H1 (cell line): ENCODE measurements around the gene DCK. TPM values are rescaled to one million over a fixed set of nuclear protein-coding genes. Genes with fewer than 3 reads are reported as not detected.

ENCODE experiments used
- ATF3 ChIP-seq: IDR thresholded peaks from 2 replicates; pipeline ENCODE4 v1.6.1; 2011; ENCODE audit warnings: low read depth, mild to moderate bottlenecking, low read length; ENCODE audit not compliant: insufficient read depth
- BACH1 ChIP-seq: IDR thresholded peaks from 2 replicates; pipeline ENCODE4 v1.6.1; 2012; ENCODE audit warnings: low read length, improper control_type of control experiment
- CREB1 ChIP-seq: IDR thresholded peaks from 2 replicates; pipeline ENCODE4 v1.6.1; 2012; ENCODE audit warnings: inconsistent platforms
- CTCF ChIP-seq, 3 experiments: IDR thresholded peaks; 1 replicate in 2 of 3; 2 replicates in 1 of 3; pipeline versions ENCODE4 v1.5.1 to v1.6.1; 2011; ENCODE audit warnings: low read length in 3 of 3, mild to moderate bottlenecking in 3 of 3, inconsistent platforms in 2 of 3, low read depth in 1 of 3, moderate library complexity in 1 of 3; ENCODE audit not compliant: insufficient read depth in 1 of 3; ENCODE audit errors: control extremely low read depth in 1 of 3
- E2F6 ChIP-seq: IDR thresholded peaks from 2 replicates; pipeline ENCODE4 v1.6.1; 2012; ENCODE audit warnings: inconsistent platforms
- EP300 ChIP-seq, 2 experiments: IDR thresholded peaks; 1 replicate in 1 of 2; 2 replicates in 1 of 2; pipeline ENCODE4 v1.6.1; 2011 to 2012; ENCODE audit warnings: low read depth in 2 of 2, low read length in 2 of 2, mild to moderate bottlenecking in 2 of 2, borderline replicate concordance in 1 of 2, inconsistent platforms in 1 of 2, moderate library complexity in 1 of 2
- EZH2 ChIP-seq: fragments of 200-600 bp; sonication (generic); IDR thresholded peaks from 2 replicates; pipeline ENCODE4 v1.7.1; 2012; ENCODE audit warnings: low read depth, mild to moderate bottlenecking, moderate library complexity, low read length, inconsistent platforms; ENCODE audit not compliant: severe bottlenecking
- GABPA ChIP-seq: IDR thresholded peaks from 2 replicates; pipeline ENCODE4 v1.6.1; 2011; ENCODE audit warnings: mild to moderate bottlenecking, low read length, moderate library complexity, borderline replicate concordance; ENCODE audit not compliant: insufficient read depth
- HDAC6 ChIP-seq: IDR thresholded peaks from one replicate; pipeline ENCODE4 v1.7.1; 2012; ENCODE audit warnings: low read depth, mild to moderate bottlenecking, inconsistent platforms, low read length, moderate library complexity
- MAX ChIP-seq: IDR thresholded peaks from 2 replicates; pipeline ENCODE4 v1.6.1; 2012; ENCODE audit warnings: inconsistent platforms
- NRF1 ChIP-seq: IDR thresholded peaks from 2 replicates; pipeline ENCODE4 v1.6.1; 2011; ENCODE audit warnings: mild to moderate bottlenecking, low read depth, low read length, improper control_type of control experiment
- RAD21 ChIP-seq, 2 experiments: IDR thresholded peaks in 1 of 2; conservative IDR thresholded peaks in 1 of 2; 2 replicates each; pipeline ENCODE4 v1.6.1; 2011; ENCODE audit warnings: low read depth in 2 of 2, low read length in 2 of 2, improper control_type of control experiment in 1 of 2, inconsistent platforms in 1 of 2, mild to moderate bottlenecking in 1 of 2, moderate library complexity in 1 of 2
- RXRA ChIP-seq: IDR thresholded peaks from 2 replicates; pipeline ENCODE4 v1.6.1; 2011; ENCODE audit warnings: low read depth, mild to moderate bottlenecking, low read length, moderate library complexity; ENCODE audit not compliant: insufficient read depth
- SP1 ChIP-seq: IDR thresholded peaks from 2 replicates; pipeline ENCODE4 v1.6.1; 2011; ENCODE audit warnings: low read depth, low read length
- SP2 ChIP-seq: IDR thresholded peaks from 2 replicates; pipeline ENCODE4 v1.6.1; 2012; ENCODE audit warnings: mild to moderate bottlenecking, low read length, inconsistent platforms
- SP4 ChIP-seq: IDR thresholded peaks from 2 replicates; pipeline ENCODE4 v1.6.1; 2012; ENCODE audit warnings: low read length, inconsistent platforms
- TCF12 ChIP-seq: IDR thresholded peaks from 2 replicates; pipeline ENCODE4 v1.6.1; 2011; ENCODE audit warnings: low read depth, mild to moderate bottlenecking, low read length
- TEAD4 ChIP-seq: IDR thresholded peaks from 2 replicates; pipeline ENCODE4 v1.6.1; 2012; ENCODE audit warnings: low read depth, low read length, inconsistent platforms, mixed read lengths
- ZNF274 ChIP-seq: IDR thresholded peaks from 2 replicates; pipeline ENCODE4 v1.7.0; 2012; ENCODE audit warnings: low read length, borderline replicate concordance; ENCODE audit errors: extremely low read depth
- polyA plus RNA-seq, 7 experiments: library from polyadenylated mRNA; depleted of rRNA in 3 of 7; stranded (reverse) in 5 of 7; unstranded in 2 of 7; fragments of >200 nt in 5 of 7; fragments of 200-250 nt in 2 of 7; gene quantifications; 1 replicate in 5 of 7; 2 replicates in 1 of 7; 4 replicates in 1 of 7; pipeline versions ENCODE4 v1.2.1 to v1.2.3, GENCODE V29; 2011 to 2013; ENCODE audit warnings: missing spikeins in 2 of 7, mixed read lengths in 2 of 7
- total RNA-seq: library from RNA; stranded (reverse); fragmentation: NEBNext Ultra II Directional; extraction: Animal tissue kit (Norgen Biotek cat#: 25700); gene quantifications from 2 replicates; pipeline ENCODE4 v1.2.1, GENCODE V29; 2021

DCK gene
- total and polyA plus RNA-seq, 2 of the 8 experiments (the other 6 are each of a cell fraction or from before 2014, with no cell fraction given), result 4.8 to 18.1 TPM

GRCh38 chr4:70993181-70994068, at the start of gene DCK (continued):
- TF ChIP-seq EP300 (IDR thresholded peaks at IDR 0.05; ENCODE audit: borderline replicate concordance in 1 of 2, low read depth in 2 of 2, low read length in 2 of 2), result no peak
- TF ChIP-seq EZH2, result no peak
- no peak for TF ChIP-seq SP2
- TF ChIP-seq SP1, result no peak
- no peak for TF ChIP-seq NRF1
- TF ChIP-seq TEAD4, result no peak
- peak; percentile 83 for TF ChIP-seq ATF3
- no peak; the same call in 1 of the 2 replicates for TF ChIP-seq CREB1
- no peak for TF ChIP-seq GABPA
- 0 out of 2 replicates have a peak, but pooled peaks have one; percentile 26 for TF ChIP-seq TCF12
- no peak for TF ChIP-seq SP4
- peak; percentile 90 for TF ChIP-seq MAX
- no peak for TF ChIP-seq ZNF274
- no peak for TF ChIP-seq HDAC6
- peak in 1 of 3 experiments; percentile 3; a peak in 1 of 4 replicates for TF ChIP-seq CTCF (IDR thresholded peaks at IDR 0.05; ENCODE audit: control extremely low read depth in 1 of 3, insufficient read depth in 1 of 3, low read depth in 1 of 3, low read length in 3 of 3)
- no peak for TF ChIP-seq RXRA
- TF ChIP-seq E2F6, result peak; percentile 83
- no peak for TF ChIP-seq BACH1
- TF ChIP-seq RAD21 (IDR thresholded peaks at IDR 0.05 in 1 of 2, conservative IDR thresholded peaks at IDR 0.05 in 1 of 2; ENCODE audit: low read depth in 2 of 2, low read length in 2 of 2), result peak in 1 of 2 experiments; percentile 12; a peak in 1 of 4 replicates
